DMS 273 (cell line): ENCODE data around the gene TLR5.

Experiments used
- DNase-seq: peaks from one replicate; lab custom pipeline; 2025; ENCODE audit not compliant: unreplicated experiment; lab: John Stamatoyannopoulos, UW

The TLR5 gene

GRCh38 chr1:223116950-223117349, 26.1 kb downstream of the TLR5 start:
- no peak for DNase-seq

GRCh38 chr1:223114871-223115270, 28.2 kb downstream of the TLR5 start:
- DNase-seq = no peak

- no peak for DNase-seq
Measured at GRCh38 chr1:223110952-223111351, 32.1 kb downstream of the TLR5 start.

GRCh38 chr1:223109581-223110026, 33.4 kb downstream of the TLR5 start:
- DNase-seq = no peak

- DNase-seq = no peak
Measured at GRCh38 chr1:223106856-223107255, 36.2 kb downstream of the TLR5 start.

GRCh38 chr1:223105568-223105967, 37.5 kb downstream of the TLR5 start:
- no peak for DNase-seq

- DNase-seq = peak; percentile 27
Measured at GRCh38 chr1:223102797-223103533, 40.1 kb downstream of the TLR5 start.

- DNase-seq = no peak
Measured at GRCh38 chr1:223097713-223098112, 45.3 kb downstream of the TLR5 start.

- no peak for DNase-seq
Measured at GRCh38 chr1:223095870-223096269, 47.2 kb downstream of the TLR5 start.

- no peak for DNase-seq
Measured at GRCh38 chr1:223091896-223092295, 51.2 kb downstream of the TLR5 start.

GRCh38 chr1:223089250-223089649, 53.8 kb downstream of the TLR5 start:
- no peak for DNase-seq

- DNase-seq = no peak
Measured at GRCh38 chr1:223088713-223089240, 54.3 kb downstream of the TLR5 start.

- no peak for DNase-seq
Measured at GRCh38 chr1:223087291-223088255, 55.5 kb downstream of the TLR5 start.

GRCh38 chr1:223084464-223084866, 58.6 kb downstream of the TLR5 start:
- peak; percentile 37 for DNase-seq

- DNase-seq = no peak
Measured at GRCh38 chr1:223083831-223084230, 59.2 kb downstream of the TLR5 start.

GRCh38 chr1:223082914-223083313, 60.1 kb downstream of the TLR5 start:
- DNase-seq = no peak

GRCh38 chr1:223081181-223081994, 61.7 kb downstream of the TLR5 start:
- peak; percentile 97 for DNase-seq

- no peak for DNase-seq
Measured at GRCh38 chr1:223079498-223079897, 63.5 kb downstream of the TLR5 start.

GRCh38 chr1:223077247-223077833, 65.7 kb downstream of the TLR5 start:
- no peak for DNase-seq

- DNase-seq = no peak
Measured at GRCh38 chr1:223076362-223076761, 66.7 kb downstream of the TLR5 start.
